NCI-H2107 (cell line): Measurements from ENCODE around the gene GEMIN4.
"Not testable (repeated sequence)": the region's sequence is repeated elsewhere in the genome, so short reads cannot be mapped to it uniquely, and the experiment has no call there.

Experiments
- DNase-seq: peaks from one replicate; lab custom pipeline; 2025; lab: John Stamatoyannopoulos, UW

GEMIN4 gene

GRCh38 chr17:778096-778495 lies 26.0 kb upstream of the GEMIN4 start:
- no peak for DNase-seq

- DNase-seq: no peak
Measured at GRCh38 chr17:774313-774584, 22.2 kb upstream of the GEMIN4 start.

GRCh38 chr17:773467-774312 lies 21.6 kb upstream of the GEMIN4 start:
- no peak for DNase-seq

- no peak for DNase-seq
Measured at GRCh38 chr17:773016-773415, 21.0 kb upstream of the GEMIN4 start.

GRCh38 chr17:767076-767475 lies 15.0 kb upstream of the GEMIN4 start:
- no peak for DNase-seq

GRCh38 chr17:760371-760770 lies 8.3 kb upstream of the GEMIN4 start:
- DNase-seq: no peak

GRCh38 chr17:759964-760363 lies 7.9 kb upstream of the GEMIN4 start:
- no peak for DNase-seq

- not testable (repeated sequence) for DNase-seq
Measured at GRCh38 chr17:756010-756567, 4.0 kb upstream of the GEMIN4 start.

- not testable (repeated sequence) for DNase-seq
Measured at GRCh38 chr17:755319-755961, 3.4 kb upstream of the GEMIN4 start.

- no peak for DNase-seq
Measured at GRCh38 chr17:753418-753817, 1.4 kb upstream of the GEMIN4 start.

- DNase-seq: no peak
Measured at GRCh38 chr17:752620-753219, 656 bp upstream of the GEMIN4 start.

- DNase-seq: no peak
Measured at GRCh38 chr17:751269-752001, 629 bp downstream of the GEMIN4 start.

GRCh38 chr17:750431-751037 lies 1.5 kb downstream of the GEMIN4 start:
- DNase-seq: no peak

- not testable (repeated sequence) for DNase-seq
Measured at GRCh38 chr17:749359-749758, 2.7 kb downstream of the GEMIN4 start.

GRCh38 chr17:748604-749003 lies 3.5 kb downstream of the GEMIN4 start:
- DNase-seq: not testable (repeated sequence)

GRCh38 chr17:746783-747629 lies 5.1 kb downstream of the GEMIN4 start:
- DNase-seq: no peak

- DNase-seq: no peak
Measured at GRCh38 chr17:746181-746580, 5.9 kb downstream of the GEMIN4 start.

- no peak for DNase-seq
Measured at GRCh38 chr17:745406-745805, 6.7 kb downstream of the GEMIN4 start.

- no peak for DNase-seq
Measured at GRCh38 chr17:744937-745336, 7.1 kb downstream of the GEMIN4 start.

GRCh38 chr17:743139-743538 lies 8.9 kb downstream of the GEMIN4 start:
- no peak for DNase-seq
